GM18505 (cell line): ENCODE results near the gene DPPA5.
"Not testable (repeated sequence)": the region's sequence is repeated elsewhere in the genome, so short reads cannot be mapped to it uniquely, and the experiment has no call there.

ENCODE experiments used
- ATAC-seq: cut with Tn5 transposase; IDR thresholded peaks from one replicate; pipeline ENCODE4 v1.9.1; 2021; ENCODE audit not compliant: unreplicated experiment
- POLR2A ChIP-seq: IDR thresholded peaks from 4 replicates; pipeline ENCODE4 v1.6.1; 2011; ENCODE audit warnings: borderline replicate concordance; ENCODE audit not compliant: insufficient read depth, insufficient read length; ENCODE audit errors: extremely low read depth

Gene DPPA5

DNA sequence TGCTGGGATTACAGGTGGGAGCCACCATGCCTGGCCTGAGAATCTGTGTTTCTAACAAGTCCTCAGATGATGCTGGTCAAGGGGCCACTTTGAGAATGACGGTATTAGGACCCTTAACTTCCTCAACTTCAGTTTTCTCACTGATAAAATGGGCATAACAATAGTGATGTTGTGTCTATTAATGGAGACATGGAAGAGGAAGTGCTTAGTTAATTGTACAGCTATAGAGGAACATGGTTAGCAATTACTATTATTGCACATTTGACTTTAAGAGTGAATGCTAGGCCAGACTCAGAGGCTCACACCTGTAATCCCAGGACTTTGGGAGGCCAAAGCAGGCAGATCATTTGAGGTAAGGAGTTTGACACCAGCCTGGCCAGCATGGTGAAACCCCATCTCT lies 12.7 kb downstream of the DPPA5 start:
- TF ChIP-seq POLR2A, result no peak
- ATAC-seq, result no peak

DNA sequence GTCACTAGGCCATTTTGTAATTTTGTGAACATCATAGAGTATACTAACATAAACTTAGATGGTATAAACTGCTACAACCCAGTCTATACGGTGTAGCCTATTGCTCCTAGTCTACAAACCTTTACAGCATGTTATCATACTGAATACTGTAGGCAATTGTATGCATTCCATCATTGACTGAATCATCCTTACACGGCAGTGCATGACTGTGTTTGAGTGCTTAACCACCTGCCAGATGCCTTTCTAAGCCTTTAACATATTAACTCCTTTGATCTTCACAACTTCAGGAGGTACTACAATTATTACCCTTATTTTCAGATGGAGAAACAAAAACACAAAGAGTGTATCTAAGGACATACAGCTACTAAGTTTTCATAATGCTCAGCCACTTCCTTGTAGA lies 14.0 kb downstream of the DPPA5 start:
- no peak for ATAC-seq
- no peak for TF ChIP-seq POLR2A

DNA sequence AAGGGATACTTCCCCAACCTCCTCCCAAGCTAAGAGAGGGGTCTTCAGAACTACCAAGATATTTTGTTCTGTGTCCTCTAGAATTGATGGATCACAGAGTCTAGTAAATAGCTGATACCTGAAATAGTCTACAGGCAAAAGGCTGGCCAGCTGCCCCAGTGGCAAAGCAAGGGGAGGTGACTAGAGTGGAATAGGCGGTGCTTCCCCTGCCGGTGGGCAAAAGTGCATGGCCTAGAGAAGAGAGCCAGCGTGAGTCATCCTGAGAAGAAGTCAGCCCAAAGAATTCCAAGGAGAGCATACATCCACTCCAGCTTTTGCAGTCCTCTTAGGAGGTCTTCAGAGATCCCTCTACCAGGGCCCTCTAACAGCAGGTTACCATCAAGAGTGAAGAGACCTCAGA lies 14.7 kb downstream of the DPPA5 start:
- ATAC-seq, result no peak
- TF ChIP-seq POLR2A, result no peak

DNA sequence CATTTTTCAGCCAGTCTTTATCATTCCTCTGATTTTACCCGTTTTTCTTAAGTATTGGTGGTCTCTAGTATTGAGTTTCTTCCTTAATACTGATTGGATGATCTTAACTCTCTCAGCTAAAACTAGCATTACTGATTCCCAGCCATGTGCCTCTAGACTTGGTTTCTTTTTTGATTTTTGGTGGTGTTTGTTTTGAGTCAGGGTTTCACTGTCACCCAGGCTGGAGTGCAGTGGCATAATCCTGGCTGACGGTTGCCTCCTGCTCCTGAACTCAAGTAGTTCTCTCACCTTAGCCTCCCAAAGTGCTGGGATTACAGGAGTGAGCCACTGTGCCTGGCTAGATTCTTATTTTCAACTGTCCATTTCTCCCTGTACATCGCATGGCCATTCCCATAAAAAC lies 24.9 kb downstream of the DPPA5 start:
- no peak for TF ChIP-seq POLR2A
- peak; percentile 74 for ATAC-seq

DNA sequence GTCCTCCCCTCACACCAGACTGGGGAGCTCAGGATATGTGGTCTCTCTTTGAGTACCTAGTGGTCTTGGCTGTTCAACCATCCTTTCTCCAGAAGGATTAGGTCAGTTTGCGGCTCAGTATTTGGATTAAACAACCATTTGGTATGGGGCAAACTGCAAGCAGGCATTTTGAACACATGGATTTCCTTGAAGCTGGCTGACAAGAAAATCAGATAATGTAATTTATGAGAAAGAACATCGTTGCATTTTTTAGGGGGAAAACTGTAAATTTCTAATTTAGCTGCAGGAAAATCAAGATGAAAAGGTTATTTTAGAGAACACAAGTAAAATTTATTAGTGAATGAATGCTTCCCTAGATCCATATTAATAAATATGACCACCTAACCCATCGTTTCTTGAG lies 25.3 kb downstream of the DPPA5 start:
- ATAC-seq, result no peak
- no peak for TF ChIP-seq POLR2A

DNA sequence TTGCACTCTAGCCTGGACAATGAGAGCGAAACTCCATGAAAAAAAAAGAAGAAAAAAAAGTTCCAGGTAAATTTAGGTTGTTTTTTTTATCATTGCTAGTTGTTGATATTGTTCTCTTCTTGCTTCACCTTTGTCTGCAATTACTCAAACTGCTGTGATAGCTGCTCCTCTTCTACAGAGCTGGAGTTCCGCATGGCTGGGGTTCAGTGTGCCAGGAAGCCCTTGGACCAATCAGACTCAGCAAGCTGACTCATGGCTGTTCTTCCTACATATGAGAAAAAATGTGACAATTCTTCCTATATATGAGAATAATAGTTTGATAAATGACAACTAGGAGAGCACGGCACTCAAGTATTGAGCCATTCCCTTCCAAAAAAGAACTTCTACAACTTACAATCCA lies 28.4 kb downstream of the DPPA5 start:
- ATAC-seq, result no peak
- no peak for TF ChIP-seq POLR2A

DNA sequence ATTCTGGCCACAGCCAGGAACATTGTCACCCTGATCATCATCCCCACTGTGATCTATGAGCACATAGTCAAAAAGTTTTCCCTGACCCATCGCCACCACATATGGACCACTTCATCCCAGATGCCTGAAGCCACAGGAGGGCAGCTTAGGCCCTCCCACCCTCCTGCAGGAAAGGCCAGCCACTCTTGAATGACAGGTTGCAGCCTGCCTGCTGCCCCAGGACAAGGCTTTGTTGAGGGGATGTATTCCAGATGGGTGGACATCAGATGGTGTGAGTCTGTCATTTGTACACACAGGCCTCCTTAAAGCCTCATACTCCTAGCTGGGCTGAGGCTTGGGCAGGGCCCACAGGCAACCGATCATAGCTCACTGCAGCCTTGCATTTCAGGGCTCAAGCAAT lies 30.8 kb downstream of the DPPA5 start:
- ATAC-seq, result no peak
- TF ChIP-seq POLR2A, result no peak

DNA sequence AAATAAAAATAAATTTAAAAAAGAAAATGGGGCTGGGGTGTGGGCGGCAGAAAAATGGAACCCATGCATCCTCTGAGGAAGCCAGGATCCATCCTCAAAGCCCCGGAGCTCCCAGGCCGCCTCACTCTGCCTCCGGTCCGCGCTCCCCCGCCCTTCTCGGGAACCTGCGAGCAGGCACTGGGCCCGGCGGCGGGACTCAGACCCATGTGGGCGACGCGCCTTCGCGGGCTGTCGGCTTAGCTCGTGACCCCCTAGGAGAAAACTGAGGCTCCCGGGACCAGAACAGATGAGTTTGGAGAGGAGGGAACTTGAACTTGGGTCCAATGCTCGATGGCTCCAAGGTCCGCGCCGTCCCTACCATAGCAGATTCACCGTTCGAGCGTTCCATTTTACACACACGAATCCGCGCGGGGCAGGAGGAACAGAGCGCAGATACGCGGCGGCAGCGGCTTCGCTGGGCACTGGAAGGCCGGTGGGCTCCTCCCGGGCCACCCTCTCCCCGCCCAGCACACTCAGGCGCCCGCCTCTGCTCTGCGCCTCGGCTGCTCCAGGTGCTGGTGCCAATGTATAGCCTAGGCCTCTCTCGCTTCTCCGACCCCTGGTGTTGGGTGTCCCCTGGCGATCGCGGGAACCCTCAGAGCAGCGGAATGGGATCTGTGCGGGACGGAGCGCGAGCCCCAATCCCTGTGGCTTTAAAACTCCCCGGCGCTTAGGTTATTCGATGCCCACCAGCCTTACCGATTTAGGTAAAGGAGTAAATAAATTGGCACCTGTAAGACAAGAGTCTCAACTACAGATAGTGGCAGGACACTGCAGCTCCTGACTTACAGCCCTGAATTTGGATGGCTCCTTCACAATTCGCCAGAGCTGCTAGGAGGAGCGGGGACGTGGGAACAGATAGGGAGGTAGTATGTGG lies 39.2 kb downstream of the DPPA5 start:
- no peak for TF ChIP-seq POLR2A

DNA sequence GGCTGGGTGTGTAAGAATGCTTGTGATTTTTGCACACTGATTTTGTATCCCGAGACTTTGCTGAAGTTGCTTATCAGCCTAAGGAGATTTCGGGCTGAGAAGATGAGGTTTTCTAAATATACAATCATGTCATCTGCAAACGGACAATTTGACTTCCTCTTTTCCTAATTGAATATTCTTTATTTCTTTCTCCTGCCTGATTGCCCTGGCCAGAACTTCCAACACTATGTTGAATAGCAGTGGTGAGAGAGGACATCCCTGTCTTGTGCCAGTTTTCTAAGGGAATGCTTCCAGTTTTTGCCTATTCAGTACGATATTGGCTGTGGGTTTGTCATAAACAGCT lies 43.6 kb downstream of the DPPA5 start:
- ATAC-seq, result not testable (repeated sequence)

More for the DNA sequence above, 39.2 kb downstream of the DPPA5 start:
- no peak for ATAC-seq

DNA sequence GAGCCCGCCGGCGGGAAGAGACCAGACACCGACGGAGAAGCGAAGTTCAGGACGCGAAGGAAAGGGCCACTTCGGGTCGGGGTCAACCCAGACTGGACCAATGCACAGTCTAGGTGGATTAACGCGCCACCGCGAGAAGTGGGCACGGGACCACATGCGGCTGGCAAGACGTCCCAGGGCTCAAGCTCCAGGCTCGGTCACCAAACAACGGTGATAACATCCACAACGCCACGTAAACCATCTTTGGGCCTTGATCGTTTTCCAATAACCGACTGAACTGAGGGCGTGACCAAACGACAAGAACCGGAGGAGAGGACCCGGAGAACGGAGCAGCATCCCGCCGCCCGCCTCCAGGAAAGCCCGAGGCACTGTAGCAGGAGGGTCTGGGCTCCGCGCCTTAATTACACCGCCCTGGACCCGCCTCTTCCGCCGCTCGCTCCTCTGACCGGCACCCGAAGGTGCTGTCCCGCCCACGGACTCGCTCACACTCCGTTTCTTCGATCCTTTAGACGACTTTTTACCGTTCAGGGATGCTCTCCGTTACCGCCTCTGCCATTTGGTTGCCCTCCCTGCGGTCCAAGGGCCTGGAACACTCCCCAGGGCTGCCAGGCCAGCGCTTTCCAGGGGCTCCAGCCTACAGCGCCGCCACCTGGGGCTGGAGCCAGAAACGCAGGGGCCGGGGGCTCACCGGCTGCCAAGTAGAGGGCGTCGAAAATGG lies 44.1 kb downstream of the DPPA5 start:
- peak; percentile 95 for ATAC-seq
- TF ChIP-seq POLR2A, result peak; percentile 75

DNA sequence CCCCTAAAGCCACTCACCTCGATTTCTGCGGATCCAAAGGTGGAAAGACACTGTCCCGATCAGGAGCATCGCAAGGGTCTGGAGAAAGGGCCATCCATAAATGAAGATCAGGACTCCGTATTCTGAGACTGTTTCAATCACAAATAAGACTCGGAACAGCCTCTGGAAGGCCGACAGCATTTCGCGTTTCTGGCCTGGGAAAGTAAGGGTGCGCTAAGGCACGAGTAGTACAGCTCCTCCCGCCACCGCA lies 44.6 kb downstream of the DPPA5 start:
- no peak for TF ChIP-seq POLR2A
- ATAC-seq, result no peak

DNA sequence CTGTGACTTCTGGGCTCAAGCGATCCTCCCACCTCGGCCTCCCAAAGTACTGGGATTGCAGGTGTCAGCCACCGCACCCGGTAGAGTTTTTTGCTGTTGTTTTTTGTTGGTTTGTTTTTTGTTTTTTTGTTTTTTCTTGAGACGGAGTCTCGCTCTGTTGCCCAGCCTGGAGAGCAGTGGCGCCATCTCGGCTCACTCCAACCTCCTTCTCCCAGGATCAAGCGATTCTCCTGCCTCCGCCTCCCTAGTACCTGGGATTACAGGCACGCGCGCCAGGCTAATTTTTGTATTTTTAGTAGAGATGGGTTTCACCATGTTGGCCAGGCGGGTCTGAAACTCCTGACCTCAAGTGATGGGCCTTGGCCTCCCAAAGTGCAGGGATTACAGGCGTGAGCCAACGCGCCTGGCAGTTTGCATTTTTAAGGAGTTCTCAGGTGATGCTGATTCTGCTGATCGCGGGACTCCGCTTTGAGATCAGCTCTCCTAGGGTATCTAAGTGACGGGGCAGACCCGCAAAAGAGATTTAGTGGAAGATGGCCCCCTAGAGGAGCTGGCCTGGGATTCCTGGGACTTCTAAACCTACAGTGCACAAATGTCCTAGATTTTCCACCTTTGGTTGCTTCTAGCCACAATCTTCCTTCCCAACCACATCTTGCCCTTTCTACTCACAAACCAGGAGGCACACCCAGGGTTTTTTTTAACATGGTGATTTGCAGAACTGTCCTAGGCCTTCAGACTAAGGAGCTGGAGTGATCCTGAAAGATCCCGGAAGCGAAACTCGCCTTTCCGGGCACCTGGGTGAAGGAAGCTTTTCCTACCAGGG lies 45.2 kb downstream of the DPPA5 start:
- no peak for TF ChIP-seq POLR2A
- no peak for ATAC-seq

DNA sequence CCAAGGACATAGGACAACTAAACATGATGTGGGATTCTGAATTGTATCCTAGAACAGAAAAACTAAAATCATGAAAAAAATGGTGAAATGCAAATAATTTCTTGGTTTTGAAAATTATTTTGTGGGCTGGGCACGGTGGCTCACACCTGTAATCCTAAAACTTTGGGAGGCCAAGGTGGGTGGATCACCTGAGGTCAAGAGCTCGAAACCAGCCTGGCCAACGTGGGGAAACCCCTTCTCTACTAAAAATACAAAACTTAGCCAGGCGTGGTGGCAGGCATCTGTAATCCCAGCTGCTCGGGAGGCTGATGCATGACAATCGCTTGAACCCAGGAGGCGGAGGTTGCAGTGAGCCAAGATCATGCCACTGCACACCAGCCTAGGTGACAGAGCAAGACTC lies 50.3 kb downstream of the DPPA5 start:
- ATAC-seq, result not testable (repeated sequence)
